H9 (cell line): ENCODE measurements around the gene HCK. TPM values are rescaled to one million over a fixed set of nuclear protein-coding genes. Genes with fewer than 3 reads are reported as not detected.

ENCODE experiments used
- DNase-seq: peaks from one replicate; pipeline ENCODE4 v3.0.0-alpha.2; 2017
- H2AFZ ChIP-seq: one replicate; pipeline ENCODE4 v1.6.1; 2013; ENCODE audit warnings: mild to moderate bottlenecking, low read length, control low read depth, moderate library complexity
- H2AK5ac ChIP-seq: 2 replicates; pipeline ENCODE4 v1.6.1; 2013; ENCODE audit warnings: low read length, control low read depth, mixed read lengths; ENCODE audit not compliant: insufficient read length
- H2BK120ac ChIP-seq: one replicate; pipeline ENCODE4 v1.6.1; 2013; ENCODE audit warnings: low read depth, mild to moderate bottlenecking, low read length, control low read depth, inconsistent platforms; ENCODE audit not compliant: poor library complexity, severe bottlenecking
- H2BK12ac ChIP-seq: 2 replicates; pipeline ENCODE4 v1.6.1; 2013; ENCODE audit warnings: low read length, control low read depth, mixed read lengths, low read depth; ENCODE audit not compliant: insufficient read length
- H2BK15ac ChIP-seq: 2 replicates; pipeline ENCODE4 v1.6.1; 2013; ENCODE audit warnings: low read depth, low read length, control low read depth
- H2BK20ac ChIP-seq: one replicate; pipeline ENCODE4 v1.6.1; 2013; ENCODE audit warnings: low read depth, mild to moderate bottlenecking, low read length, control low read depth, inconsistent platforms; ENCODE audit not compliant: poor library complexity, severe bottlenecking
- H2BK5ac ChIP-seq: 2 replicates; pipeline ENCODE4 v1.6.1; 2013; ENCODE audit warnings: low read length, control low read depth, mixed read lengths; ENCODE audit not compliant: insufficient read length
- H3K14ac ChIP-seq: 2 replicates; pipeline ENCODE4 v1.6.1; 2013; ENCODE audit warnings: low read length, control low read depth; ENCODE audit not compliant: insufficient read depth
- H3K18ac ChIP-seq: 2 replicates; pipeline ENCODE4 v1.6.1; 2013; ENCODE audit warnings: low read depth, mild to moderate bottlenecking, mixed read lengths, low read length, control low read depth; ENCODE audit not compliant: insufficient read length
- H3K23ac ChIP-seq: 2 replicates; pipeline ENCODE4 v1.6.1; 2013; ENCODE audit warnings: low read length, control low read depth, mixed read lengths, low read depth; ENCODE audit not compliant: insufficient read length
- H3K23me2 ChIP-seq: 2 replicates; pipeline ENCODE4 v1.6.1; 2013; ENCODE audit warnings: low read depth, mild to moderate bottlenecking, mixed read lengths, low read length, control low read depth; ENCODE audit not compliant: insufficient read length, poor library complexity, severe bottlenecking
- H3K27ac ChIP-seq: 2 replicates; pipeline ENCODE4 v1.5.1; 2013; ENCODE audit warnings: low read length, control low read depth, mixed read lengths, low read depth; ENCODE audit not compliant: insufficient read length
- H3K27me3 ChIP-seq: 2 replicates; pipeline ENCODE4 v1.6.1; 2013; ENCODE audit warnings: low read length, control low read depth, inconsistent platforms; ENCODE audit not compliant: insufficient read depth
- H3K4ac ChIP-seq: 2 replicates; pipeline ENCODE4 v1.6.1; 2013; ENCODE audit warnings: low read depth, mild to moderate bottlenecking, control low read depth, inconsistent platforms, low read length, moderate library complexity
- H3K4me1 ChIP-seq: 2 replicates; pipeline ENCODE4 v1.6.1; 2013; ENCODE audit warnings: low read length, control low read depth, inconsistent platforms; ENCODE audit not compliant: insufficient read depth
- H3K4me2 ChIP-seq: 2 replicates; pipeline ENCODE4 v1.6.1; 2013; ENCODE audit warnings: low read length, control low read depth, mixed read lengths; ENCODE audit not compliant: insufficient read length, insufficient read depth
- H3K56ac ChIP-seq: 2 replicates; pipeline ENCODE4 v1.6.1; 2013; ENCODE audit warnings: low read depth, mild to moderate bottlenecking, mixed read lengths, low read length, control low read depth; ENCODE audit not compliant: insufficient read length
- H3K79me1 ChIP-seq: 2 replicates; pipeline ENCODE4 v1.6.1; 2013; ENCODE audit warnings: low read depth, mild to moderate bottlenecking, moderate library complexity, low read length, control low read depth, inconsistent platforms; ENCODE audit not compliant: insufficient read depth, poor library complexity, severe bottlenecking
- H3K79me2 ChIP-seq: 2 replicates; pipeline ENCODE4 v1.6.1; 2013; ENCODE audit warnings: low read length, control low read depth, inconsistent platforms; ENCODE audit not compliant: insufficient read depth
- H3K9ac ChIP-seq: 2 replicates; pipeline ENCODE4 v1.6.1; 2013; ENCODE audit warnings: low read length, control low read depth, mixed read lengths; ENCODE audit not compliant: insufficient read length; ENCODE audit errors: extremely low read depth
- H3K9me3 ChIP-seq: one replicate; pipeline ENCODE4 v1.6.1; 2013; ENCODE audit warnings: low read depth, low read length, inconsistent platforms; ENCODE audit not compliant: control insufficient read depth
- H3T11ph ChIP-seq: one replicate; pipeline ENCODE4 v1.6.1; 2013; ENCODE audit warnings: mild to moderate bottlenecking, low read length, control low read depth, inconsistent platforms
- H4K20me1 ChIP-seq: one replicate; pipeline ENCODE4 v1.6.1; 2013; ENCODE audit not compliant: control insufficient read depth, insufficient read length, insufficient read depth
- H4K5ac ChIP-seq: 2 replicates; pipeline ENCODE4 v1.6.1; 2013; ENCODE audit warnings: low read depth, mild to moderate bottlenecking, mixed read lengths, low read length, control low read depth; ENCODE audit not compliant: insufficient read length
- H4K8ac ChIP-seq: replicated peaks from 2 replicates; pipeline ENCODE4 v1.6.1; 2013; ENCODE audit warnings: low read length, control low read depth, mixed read lengths, low read depth; ENCODE audit not compliant: insufficient read length
- H4K91ac ChIP-seq: 2 replicates; pipeline ENCODE4 v1.6.1; 2013; ENCODE audit warnings: low read depth, mild to moderate bottlenecking, moderate library complexity, mixed read lengths, low read length, control low read depth; ENCODE audit not compliant: insufficient read length
- H3K27ac Mint-ChIP-seq, 3 experiments: 2 replicates in 2 of 3; 3 replicates in 1 of 3; pipeline ENCODE4 v1.8.0; 2020 to 2021; ENCODE audit warnings: mixed read lengths in 3 of 3, mild to moderate bottlenecking in 1 of 3, moderate library complexity in 1 of 3
- H3K27me3 Mint-ChIP-seq: 2 replicates; pipeline ENCODE4 v1.8.0; 2021; ENCODE audit warnings: low read depth, mild to moderate bottlenecking, moderate library complexity, mixed read lengths
- H3K36me3 Mint-ChIP-seq, 3 experiments: 2 replicates in 2 of 3; 3 replicates in 1 of 3; pipeline ENCODE4 v1.8.0; 2020 to 2021; ENCODE audit warnings: low read depth in 3 of 3, mixed read lengths in 3 of 3; ENCODE audit not compliant: insufficient read depth in 1 of 3
- H3K4me1 Mint-ChIP-seq, 2 experiments: 2 replicates each; pipeline ENCODE4 v1.8.0; 2020; ENCODE audit warnings: mixed read lengths in 2 of 2
- H3K4me3 Mint-ChIP-seq, 2 experiments: 2 replicates in 1 of 2; 3 replicates in 1 of 2; pipeline ENCODE4 v1.8.0; 2020 to 2021; ENCODE audit warnings: mild to moderate bottlenecking in 2 of 2, mixed read lengths in 2 of 2, moderate library complexity in 1 of 2
- H3K9me3 Mint-ChIP-seq, 2 experiments: 2 replicates in 1 of 2; 3 replicates in 1 of 2; pipeline ENCODE4 v1.8.0; 2020; ENCODE audit warnings: mild to moderate bottlenecking in 2 of 2, mixed read lengths in 2 of 2, moderate library complexity in 1 of 2
- total RNA-seq: library from RNA; stranded (reverse); gene quantifications from 2 replicates; pipeline ENCODE4 v1.2.1, GENCODE V29; 2021
- TF ChIP-seq, protein P1 (sequence below): fragments of 200-600 bp; sonication (generic); conservative IDR thresholded peaks from 3 replicates; pipeline ENCODE4 v1.8.0; 2021; ENCODE audit warnings: antibody characterized with exemption, mild to moderate bottlenecking

Gene HCK
- total RNA-seq, 1 experiment from 2014 or later: 1.7 TPM

DNA sequence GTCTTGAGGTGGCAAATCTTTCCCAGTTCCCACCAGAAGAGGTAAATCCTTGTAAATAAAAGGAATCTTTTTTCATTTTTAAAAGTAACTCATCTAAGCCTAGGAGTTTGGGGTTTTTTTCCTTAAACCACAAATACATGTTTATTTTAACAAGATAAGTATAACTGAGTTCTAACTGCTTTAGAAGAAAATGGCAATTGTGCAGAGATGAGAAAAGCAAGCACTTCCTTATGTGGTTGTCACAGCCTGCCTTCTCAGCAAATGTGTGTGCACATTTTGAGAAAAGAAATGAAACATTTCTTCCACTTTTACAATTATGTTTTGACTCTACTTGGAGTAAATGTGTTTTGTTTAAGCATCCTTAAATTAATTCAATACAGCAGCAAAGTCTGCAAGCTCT lies 17.7 kb downstream of the HCK start:
- Mint-ChIP-seq H3K27me3 (peaks cover 8% of the 10 kb centered on the region), H3K9me3 (no peaks in the 10 kb centered on the region), H3K4me1 (peaks cover 19 to 34% of the 10 kb centered on the region in 2 experiments), H3K4me3 (no peak overlapping the region), H3K36me3 (no peaks in the 10 kb centered on the region), H3K27ac (no peak overlapping the region)
- Histone ChIP-seq H3K27me3 (no peaks in the 10 kb centered on the region), H3K9me3 (no peaks in the 10 kb centered on the region), H3K4me2 (no peak overlapping the region), H3K9ac (no peak overlapping the region), H3T11ph (no peak overlapping the region), H3K79me1 (no peaks in the 10 kb centered on the region), H2BK120ac (no peak overlapping the region), H4K5ac (no peak overlapping the region), H3K56ac (no peak overlapping the region), H3K23me2 (no peaks in the 10 kb centered on the region), H3K4ac (no peak overlapping the region), H2BK5ac (no peak overlapping the region), H3K4me1 (no peaks in the 10 kb centered on the region), H2BK20ac (no peak overlapping the region), H3K79me2 (no peaks in the 10 kb centered on the region), H2BK15ac (no peak overlapping the region), H2AFZ (no peak overlapping the region), H4K20me1 (no peaks in the 10 kb centered on the region), H4K8ac (no peak overlapping the region), H3K18ac (no peak overlapping the region), H4K91ac (no peak overlapping the region), H3K27ac (no peak overlapping the region), H2AK5ac (no peak overlapping the region), H3K14ac (no peak overlapping the region), H3K23ac (no peak overlapping the region), H2BK12ac (no peak overlapping the region)
- no peak for DNase-seq
- TF ChIP-seq, protein P1, sequence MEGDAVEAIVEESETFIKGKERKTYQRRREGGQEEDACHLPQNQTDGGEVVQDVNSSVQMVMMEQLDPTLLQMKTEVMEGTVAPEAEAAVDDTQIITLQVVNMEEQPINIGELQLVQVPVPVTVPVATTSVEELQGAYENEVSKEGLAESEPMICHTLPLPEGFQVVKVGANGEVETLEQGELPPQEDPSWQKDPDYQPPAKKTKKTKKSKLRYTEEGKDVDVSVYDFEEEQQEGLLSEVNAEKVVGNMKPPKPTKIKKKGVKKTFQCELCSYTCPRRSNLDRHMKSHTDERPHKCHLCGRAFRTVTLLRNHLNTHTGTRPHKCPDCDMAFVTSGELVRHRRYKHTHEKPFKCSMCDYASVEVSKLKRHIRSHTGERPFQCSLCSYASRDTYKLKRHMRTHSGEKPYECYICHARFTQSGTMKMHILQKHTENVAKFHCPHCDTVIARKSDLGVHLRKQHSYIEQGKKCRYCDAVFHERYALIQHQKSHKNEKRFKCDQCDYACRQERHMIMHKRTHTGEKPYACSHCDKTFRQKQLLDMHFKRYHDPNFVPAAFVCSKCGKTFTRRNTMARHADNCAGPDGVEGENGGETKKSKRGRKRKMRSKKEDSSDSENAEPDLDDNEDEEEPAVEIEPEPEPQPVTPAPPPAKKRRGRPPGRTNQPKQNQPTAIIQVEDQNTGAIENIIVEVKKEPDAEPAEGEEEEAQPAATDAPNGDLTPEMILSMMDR: no peak
